Chondrocyte (in vitro differentiated cells): ENCODE measurements around the gene ATG13. TPM values are rescaled to one million over a fixed set of nuclear protein-coding genes. Genes with fewer than 3 reads are reported as not detected.

ENCODE experiments used
- DNase-seq: peaks from one replicate; pipeline ENCODE4 v3.0.0; 2021; ENCODE audit warnings: mixed read lengths, low spot score
- H3K27ac Mint-ChIP-seq: one replicate; pipeline ENCODE4 v1.8.0; 2021; ENCODE audit warnings: mild to moderate bottlenecking, moderate library complexity, mixed read lengths; ENCODE audit not compliant: unreplicated experiment
- H3K27me3 Mint-ChIP-seq: 2 replicates; pipeline ENCODE4 v1.8.0; 2021; ENCODE audit warnings: low read depth, mixed read lengths
- H3K36me3 Mint-ChIP-seq: 2 replicates; pipeline ENCODE4 v1.8.0; 2021; ENCODE audit warnings: low read depth, mixed read lengths
- H3K4me1 Mint-ChIP-seq: 2 replicates; pipeline ENCODE4 v1.8.0; 2021; ENCODE audit warnings: low read depth, mild to moderate bottlenecking, mixed read lengths
- H3K4me3 Mint-ChIP-seq: one replicate; pipeline ENCODE4 v1.8.0; 2021; ENCODE audit warnings: mild to moderate bottlenecking, moderate library complexity, mixed read lengths; ENCODE audit not compliant: unreplicated experiment
- H3K9me3 Mint-ChIP-seq: 2 replicates; pipeline ENCODE4 v1.8.0; 2021; ENCODE audit warnings: low read depth, mixed read lengths
- total RNA-seq: library from RNA; stranded (reverse); gene quantifications from 3 replicates; pipeline ENCODE4 v1.2.1, GENCODE V29; 2021
- TF ChIP-seq, protein P1 (sequence below): fragments of 200-600 bp; sonication (generic); IDR thresholded peaks from 2 replicates; pipeline ENCODE4 v1.5.0; 2021; ENCODE audit warnings: antibody characterized with exemption, mild to moderate bottlenecking, moderate library complexity

ATG13 gene
- total RNA-seq, 1 donor from 2014 or later: 67.1 TPM

DNA sequence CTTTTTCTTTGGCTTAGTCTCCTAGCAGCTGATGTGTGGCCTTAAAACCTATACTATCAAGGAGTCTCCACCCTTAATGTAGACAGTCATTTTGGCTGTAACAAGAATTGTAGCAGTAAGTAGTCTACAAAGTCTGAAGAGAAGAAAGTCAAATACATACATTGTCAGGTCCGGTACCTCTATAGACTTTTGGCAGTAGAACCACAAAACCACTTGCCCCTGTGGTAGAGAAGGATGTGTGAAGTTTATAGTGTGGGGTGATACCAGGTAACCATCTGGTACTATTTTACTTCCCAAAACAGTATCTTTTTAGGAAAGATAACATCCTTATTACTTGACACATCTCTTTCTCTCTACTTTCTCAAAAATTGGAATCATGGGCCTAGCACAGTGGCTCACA lies 15.1 kb downstream of the ATG13 start:
- Mint-ChIP-seq H3K27me3 (no peaks in the 10 kb centered on the region), H3K4me3 (no peak overlapping the region), H3K4me1 (no peaks in the 10 kb centered on the region), H3K27ac (no peak overlapping the region), H3K36me3 (peaks cover 7% of the 10 kb centered on the region), H3K9me3 (no peaks in the 10 kb centered on the region)
- TF ChIP-seq, protein P1, sequence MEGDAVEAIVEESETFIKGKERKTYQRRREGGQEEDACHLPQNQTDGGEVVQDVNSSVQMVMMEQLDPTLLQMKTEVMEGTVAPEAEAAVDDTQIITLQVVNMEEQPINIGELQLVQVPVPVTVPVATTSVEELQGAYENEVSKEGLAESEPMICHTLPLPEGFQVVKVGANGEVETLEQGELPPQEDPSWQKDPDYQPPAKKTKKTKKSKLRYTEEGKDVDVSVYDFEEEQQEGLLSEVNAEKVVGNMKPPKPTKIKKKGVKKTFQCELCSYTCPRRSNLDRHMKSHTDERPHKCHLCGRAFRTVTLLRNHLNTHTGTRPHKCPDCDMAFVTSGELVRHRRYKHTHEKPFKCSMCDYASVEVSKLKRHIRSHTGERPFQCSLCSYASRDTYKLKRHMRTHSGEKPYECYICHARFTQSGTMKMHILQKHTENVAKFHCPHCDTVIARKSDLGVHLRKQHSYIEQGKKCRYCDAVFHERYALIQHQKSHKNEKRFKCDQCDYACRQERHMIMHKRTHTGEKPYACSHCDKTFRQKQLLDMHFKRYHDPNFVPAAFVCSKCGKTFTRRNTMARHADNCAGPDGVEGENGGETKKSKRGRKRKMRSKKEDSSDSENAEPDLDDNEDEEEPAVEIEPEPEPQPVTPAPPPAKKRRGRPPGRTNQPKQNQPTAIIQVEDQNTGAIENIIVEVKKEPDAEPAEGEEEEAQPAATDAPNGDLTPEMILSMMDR: no peak
- DNase-seq: no peak

DNA sequence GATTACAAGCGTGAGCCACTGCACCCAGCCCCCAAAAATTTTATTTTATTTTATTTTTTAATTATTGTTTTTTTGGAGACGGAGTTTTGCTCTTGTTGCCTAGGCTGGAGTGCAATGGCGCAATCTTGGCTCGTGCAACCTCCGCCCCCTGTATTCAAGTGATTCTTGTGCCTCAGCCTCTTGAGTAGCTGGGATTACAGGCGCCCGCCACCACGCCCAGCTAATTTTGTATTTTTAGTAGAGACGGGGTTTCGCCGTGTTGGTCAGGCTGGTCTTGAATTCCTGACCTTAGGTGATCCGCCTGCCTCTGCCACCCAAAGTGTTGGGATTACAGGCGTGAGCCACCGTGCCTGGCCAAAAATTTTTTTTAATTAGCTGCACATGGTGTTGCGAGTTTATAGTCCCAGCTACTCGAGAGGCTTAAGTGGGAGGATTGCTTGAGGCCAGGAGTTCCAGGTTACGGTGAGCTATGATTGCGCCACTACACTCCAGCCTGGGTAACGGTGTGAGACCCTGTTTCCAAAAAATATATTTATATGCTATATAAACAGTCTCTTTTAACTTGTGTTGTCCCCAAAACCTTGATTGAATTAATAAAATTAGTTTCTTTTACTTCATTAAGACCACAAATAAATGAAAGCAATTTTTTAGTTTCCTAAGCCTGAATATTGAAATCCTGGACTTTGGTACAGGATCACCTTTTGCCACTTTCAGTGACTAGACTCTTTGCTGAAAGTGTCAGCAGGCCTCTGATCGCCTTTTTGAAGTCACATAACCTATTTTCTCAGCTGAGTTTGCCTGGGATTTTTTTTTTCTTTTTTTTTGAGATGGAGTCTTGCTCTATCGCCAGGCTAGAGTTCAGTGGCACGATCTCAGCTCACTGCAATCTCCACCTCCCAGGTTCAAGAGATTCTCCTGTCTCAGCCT lies 16.2 kb downstream of the ATG13 start:
- Mint-ChIP-seq H3K27ac (no peak overlapping the region), H3K27me3 (no peaks in the 10 kb centered on the region), H3K4me3 (no peak overlapping the region), H3K4me1 (no peaks in the 10 kb centered on the region), H3K36me3 (peaks cover 9% of the 10 kb centered on the region), H3K9me3 (no peaks in the 10 kb centered on the region)
- DNase-seq: no peak
- TF ChIP-seq, protein P1: no peak

DNA sequence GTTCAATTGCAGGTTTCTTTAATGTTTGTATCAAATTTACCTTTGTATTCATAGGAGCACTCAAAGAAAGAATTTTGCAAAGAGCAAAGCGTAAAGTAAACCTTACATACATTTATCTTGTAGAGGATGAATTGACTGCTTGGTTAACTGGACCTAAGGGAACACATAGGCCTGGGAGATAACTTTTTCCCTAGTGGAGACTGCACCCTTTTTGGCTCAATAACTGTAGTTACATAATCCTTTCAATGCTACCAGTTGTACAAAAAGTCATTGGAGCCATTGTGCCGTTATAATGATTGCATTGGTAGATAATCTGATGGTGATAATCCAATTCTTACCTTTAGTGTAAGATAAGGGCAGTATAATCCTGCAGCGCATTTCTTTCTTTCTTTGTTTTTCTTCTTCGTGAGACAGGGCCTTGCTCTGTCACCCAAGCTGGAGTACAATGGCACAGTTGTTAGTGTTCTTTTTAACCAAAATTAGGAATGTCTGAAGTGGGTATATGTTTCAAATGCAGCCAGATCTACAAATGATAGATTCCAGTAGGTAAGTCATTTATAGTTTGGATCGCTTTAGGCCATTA lies 18.3 kb downstream of the ATG13 start:
- Mint-ChIP-seq H3K36me3 (peaks cover 11% of the 10 kb centered on the region), H3K27me3 (no peaks in the 10 kb centered on the region), H3K4me1 (no peaks in the 10 kb centered on the region), H3K27ac (no peak overlapping the region), H3K4me3 (no peak overlapping the region), H3K9me3 (no peaks in the 10 kb centered on the region)
- TF ChIP-seq, protein P1: no peak
- DNase-seq: no peak

GRCh38 chr11:46637546-46637945 lies 20.2 kb downstream of the ATG13 start:
- Mint-ChIP-seq H3K27ac (no peak overlapping the region), H3K4me1 (no peaks in the 10 kb centered on the region), H3K4me3 (no peak overlapping the region)

DNA sequence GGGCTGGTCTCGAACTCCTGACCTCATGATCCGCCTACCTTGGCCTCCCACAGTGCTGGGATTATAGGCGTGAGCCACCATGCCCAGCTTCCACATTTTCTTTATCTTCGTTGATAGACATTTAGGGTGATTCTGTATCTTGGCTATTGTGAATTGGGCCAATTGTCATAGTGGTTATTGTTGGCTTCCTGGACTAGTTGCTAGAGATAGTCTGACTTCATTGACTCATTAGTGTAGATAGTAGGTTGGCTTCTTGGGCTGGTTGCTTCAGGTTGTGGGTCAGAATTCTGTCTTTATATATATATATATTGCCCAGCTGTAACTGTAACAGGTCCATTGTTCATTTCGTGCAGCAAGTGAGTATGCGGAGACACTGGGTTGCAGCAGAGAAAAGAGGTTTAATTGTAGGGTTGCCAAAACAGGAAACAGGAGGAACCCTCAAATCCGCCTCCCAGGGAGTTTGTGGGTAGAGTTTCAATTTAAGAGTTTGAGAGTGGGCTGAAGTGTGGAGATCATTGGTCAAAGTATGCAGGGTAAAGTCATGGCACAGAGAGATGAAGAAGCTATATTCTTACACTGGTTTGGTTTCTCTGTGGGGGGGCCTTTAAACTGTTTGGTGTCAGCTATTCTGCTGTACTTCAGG lies 22.0 kb downstream of the ATG13 start:
- no peak overlapping the region for H3K27ac Mint-ChIP-seq

More at GRCh38 chr11:46637546-46637945, 20.2 kb downstream of the ATG13 start:
- no peak for DNase-seq
- peaks cover 6% of the 10 kb centered on the region for H3K36me3 Mint-ChIP-seq
- TF ChIP-seq, protein P1: no peak
- no peaks in the 10 kb centered on the region for H3K27me3 Mint-ChIP-seq
- H3K9me3 Mint-ChIP-seq: no peaks in the 10 kb centered on the region

More for the DNA sequence above, 22.0 kb downstream of the ATG13 start:
- Mint-ChIP-seq H3K9me3 (no peaks in the 10 kb centered on the region), H3K27me3 (no peaks in the 10 kb centered on the region), H3K4me3 (no peak overlapping the region), H3K36me3 (peaks cover 8% of the 10 kb centered on the region), H3K4me1 (no peaks in the 10 kb centered on the region)
- no peak for DNase-seq
- TF ChIP-seq, protein P1: no peak
